A549 (cell line): ENCODE measurements around the gene C11orf58. TPM values are rescaled to one million over a fixed set of nuclear protein-coding genes. Genes with fewer than 3 reads are reported as not detected.

ENCODE experiments used
- ATAC-seq, 2 experiments: fragments of 200-7000 bp in 1 of 2; fragments of >200 bp in 1 of 2; cut with Nextera tagmentation in 1 of 2; cut with Tn5 transposase in 1 of 2; 3 replicates each; pipeline versions ENCODE4 v1.8.0 to v1.9.1; 2018 to 2020; ENCODE audit warnings: mild to moderate bottlenecking in 1 of 2, moderate library complexity in 1 of 2
- CTCF ChIA-PET: fragments of 300-600 bp; sonication (Branson Sonifier 250); formaldehyde crosslinking; extraction: SDS; loops from one replicate; lab custom pipeline; 2021; ENCODE audit warnings: antibody characterized with exemption, inconsistent platforms; lab: Yijun Ruan, JAX
- POLR2A ChIA-PET: fragments of 350-600 bp; formaldehyde crosslinking; extraction: SDS; loops from one replicate; lab custom pipeline; 2021; ENCODE audit warnings: antibody characterized with exemption, inconsistent platforms; lab: Yijun Ruan, JAX
- DNase-seq, 2 experiments: peaks; one replicate each; pipeline versions ENCODE4 v3.0.0 to v3.0.0-alpha.2; 2011 to 2016; ENCODE audit warnings: low read depth in 1 of 2, low spot score in 1 of 2
- FAIRE-seq: peaks from 2 replicates; lab custom pipeline; 2011; peaks lifted over from hg19 to GRCh38; lab: Jason Lieb, UNC
- H3K27ac ChIP-seq, 2 experiments: fragments of >200 bp; sonication (Bioruptor Twin); formaldehyde crosslinking; 3 replicates each; pipeline ENCODE4 v1.5.1; 2016 to 2017
- H3K4me1 ChIP-seq: fragments of >200 bp; sonication (Bioruptor Twin); formaldehyde crosslinking; 3 replicates; pipeline ENCODE4 v1.6.1; 2016
- H3K4me2 ChIP-seq: fragments of >200 bp; sonication (Bioruptor Twin); formaldehyde crosslinking; 3 replicates; pipeline ENCODE4 v1.6.1; 2016
- H3K4me3 ChIP-seq: fragments of >200 bp; sonication (Bioruptor Twin); formaldehyde crosslinking; 3 replicates; pipeline ENCODE4 v1.5.1; 2016
- H3K9me3 ChIP-seq: fragments of >200 bp; sonication (Bioruptor Twin); formaldehyde crosslinking; 3 replicates; pipeline ENCODE4 v1.6.1; 2016
- BHLHE40 ChIP-seq: IDR thresholded peaks from 2 replicates; pipeline ENCODE4 v1.6.1; 2012; ENCODE audit warnings: low read depth, low read length, inconsistent platforms
- CTCF ChIP-seq: fragments of >200 bp; sonication (Bioruptor Twin); formaldehyde crosslinking; IDR thresholded peaks from 3 replicates; pipeline ENCODE4 v1.5.1; 2016
- GATA3 ChIP-seq: IDR thresholded peaks from 2 replicates; pipeline ENCODE4 v1.6.1; 2012; ENCODE audit warnings: borderline replicate concordance
- JUN ChIP-seq, 2 experiments: fragments of >200 bp; sonication (Bioruptor Twin); formaldehyde crosslinking; IDR thresholded peaks; 2 replicates in 1 of 2; 3 replicates in 1 of 2; pipeline ENCODE4 v1.6.1; 2016 to 2017
- KDM1A ChIP-seq: fragments of 200-600 bp; sonication (generic); IDR thresholded peaks from 2 replicates; pipeline ENCODE4 v1.6.1; 2016; ENCODE audit warnings: low read depth, mild to moderate bottlenecking
- KDM5A ChIP-seq: fragments of 200-600 bp; sonication (generic); IDR thresholded peaks from 2 replicates; pipeline ENCODE4 v1.6.1; 2016; ENCODE audit warnings: antibody characterized with exemption, mild to moderate bottlenecking
- MAFK ChIP-seq: fragments of 450-650 bp; IDR thresholded peaks from 2 replicates; pipeline ENCODE4 v1.6.1; 2014; ENCODE audit not compliant: partially characterized antibody
- REST ChIP-seq: fragments of 200-600 bp; sonication (generic); IDR thresholded peaks from 2 replicates; pipeline ENCODE4 v1.6.1; 2016; ENCODE audit warnings: antibody characterized with exemption, mild to moderate bottlenecking, moderate library complexity
- SMC3 ChIP-seq: fragments of >200 bp; sonication (Bioruptor Twin); formaldehyde crosslinking; IDR thresholded peaks from 3 replicates; pipeline ENCODE4 v1.6.1; 2018; ENCODE audit warnings: inconsistent platforms
- WGBS: methylation state at CpG from one replicate; pipeline ENCODE4 v1.1.6; 2017; ENCODE audit errors: missing lambda C conversion rate; 5-methylcytosine and 5-hydroxymethylcytosine counted together
- polyA plus RNA-seq, 4 experiments: library from polyadenylated mRNA; depleted of rRNA in 3 of 4; stranded (reverse); fragments of >200 nt; fragmentation: RNase III in 1 of 4; extraction: RNeasy Plus Mini Kit Qiagen cat#74134 plus additional on column Dnase treatment in 1 of 4; gene quantifications; 2 replicates in 3 of 4; 3 replicates in 1 of 4; pipeline ENCODE4 v1.2.3, GENCODE V29; 2011 to 2017
- TF ChIP-seq, protein P1 (sequence below): fragments of 450-650 bp; IDR thresholded peaks from 2 replicates; pipeline ENCODE4 v1.6.1; 2014; ENCODE audit warnings: antibody characterized with exemption
- TF ChIP-seq, protein P2 (sequence below): fragments of 150-350 bp; IDR thresholded peaks from 2 replicates; pipeline ENCODE4 v1.6.1; 2014; ENCODE audit warnings: low read depth, mild to moderate bottlenecking, low read length

The C11orf58 gene
- polyA plus RNA-seq, 2 of the 4 experiments (the other 2 are of a cell fraction), result 342 to 467 TPM

DNA sequence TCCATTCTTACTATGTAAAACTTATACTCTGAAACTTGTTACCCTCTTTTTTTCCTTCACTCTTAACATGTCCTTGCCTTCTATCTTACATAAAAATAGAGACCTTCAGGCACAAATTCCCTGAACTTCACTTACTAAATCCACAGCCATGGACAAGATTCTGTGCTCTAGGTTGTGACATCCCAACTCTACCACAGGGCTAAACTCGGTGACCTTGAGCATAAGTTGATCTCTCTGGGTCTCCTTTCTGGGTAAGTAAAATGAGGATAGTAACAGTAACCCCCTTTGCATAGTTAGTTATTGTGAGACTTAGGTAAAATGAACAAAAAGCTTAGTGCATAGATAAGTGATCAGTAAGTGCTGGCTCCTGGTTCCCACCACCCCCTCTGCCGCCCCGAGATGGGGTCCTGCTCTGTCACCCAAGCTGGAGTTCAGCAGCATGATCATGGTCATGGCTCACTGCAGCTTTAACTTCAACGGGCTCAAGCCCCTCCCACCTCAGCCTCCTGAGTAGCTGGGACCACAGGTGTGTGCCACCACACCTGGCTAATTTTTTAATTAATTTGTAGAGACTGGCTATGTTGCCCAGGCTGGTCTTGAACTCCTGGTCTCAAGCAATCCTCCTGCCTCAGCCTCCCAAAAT lies 20.1 kb downstream of the C11orf58 start:
- ChIA-PET POLR2A (no interaction called here), CTCF (no interaction called here)
- Histone ChIP-seq H3K27ac (no peak overlapping the region), H3K4me1 (no peaks in the 10 kb centered on the region), H3K9me3 (no peaks in the 10 kb centered on the region), H3K4me3 (no peak overlapping the region), H3K4me2 (no peak overlapping the region)
- WGBS, result 90% methylated on average over 4 of the region's 4 CpGs
- DNase-seq (no peak), ATAC-seq (no peak), FAIRE-seq (no peak)
- no peak for TF ChIP-seq BHLHE40
- TF ChIP-seq JUN (IDR thresholded peaks at IDR 0.05), result 0 out of 5 replicates have a peak, but pooled peaks of 1 of the 2 experiments have one; percentile 14

GRCh38 chr11:16759857-16760508 lies 21.5 kb downstream of the C11orf58 start:
- Histone ChIP-seq H3K4me1 (no peaks in the 10 kb centered on the region), H3K27ac (no peak overlapping the region), H3K9me3 (no peaks in the 10 kb centered on the region), H3K4me3 (no peak overlapping the region), H3K4me2 (no peak overlapping the region)
- no peak for ATAC-seq
- CTCF ChIA-PET, result no interaction called here
- TF ChIP-seq MAFK, result no peak
- no peak for TF ChIP-seq KDM1A
- TF ChIP-seq, protein P1, sequence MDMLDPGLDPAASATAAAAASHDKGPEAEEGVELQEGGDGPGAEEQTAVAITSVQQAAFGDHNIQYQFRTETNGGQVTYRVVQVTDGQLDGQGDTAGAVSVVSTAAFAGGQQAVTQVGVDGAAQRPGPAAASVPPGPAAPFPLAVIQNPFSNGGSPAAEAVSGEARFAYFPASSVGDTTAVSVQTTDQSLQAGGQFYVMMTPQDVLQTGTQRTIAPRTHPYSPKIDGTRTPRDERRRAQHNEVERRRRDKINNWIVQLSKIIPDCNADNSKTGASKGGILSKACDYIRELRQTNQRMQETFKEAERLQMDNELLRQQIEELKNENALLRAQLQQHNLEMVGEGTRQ, result no peak
- TF ChIP-seq SMC3, result no peak
- POLR2A ChIA-PET, result interaction anchor here (1.5 kb wide), 1 partner anchor 22 kb away, joined by 3 read pairs; the partner anchor contains the start of gene C11orf58
- no peak for FAIRE-seq
- no peak for DNase-seq
- 89% methylated on average over 8 of the region's 8 CpGs for WGBS

- CTCF ChIA-PET, result no interaction called here
- Histone ChIP-seq H3K4me1 (no peaks in the 10 kb centered on the region), H3K9me3 (no peaks in the 10 kb centered on the region), H3K27ac (no peak overlapping the region), H3K4me3 (no peak overlapping the region), H3K4me2 (no peak overlapping the region)
- 95% methylated on average over 1 of the region's 1 CpG for WGBS
- no peak for TF ChIP-seq SMC3
- TF ChIP-seq REST, result no peak
- no peak for TF ChIP-seq JUN (IDR thresholded peaks at IDR 0.05)
- no peak for TF ChIP-seq CTCF
- TF ChIP-seq GATA3, result no peak
- no peak for TF ChIP-seq KDM5A
- TF ChIP-seq, protein P2, sequence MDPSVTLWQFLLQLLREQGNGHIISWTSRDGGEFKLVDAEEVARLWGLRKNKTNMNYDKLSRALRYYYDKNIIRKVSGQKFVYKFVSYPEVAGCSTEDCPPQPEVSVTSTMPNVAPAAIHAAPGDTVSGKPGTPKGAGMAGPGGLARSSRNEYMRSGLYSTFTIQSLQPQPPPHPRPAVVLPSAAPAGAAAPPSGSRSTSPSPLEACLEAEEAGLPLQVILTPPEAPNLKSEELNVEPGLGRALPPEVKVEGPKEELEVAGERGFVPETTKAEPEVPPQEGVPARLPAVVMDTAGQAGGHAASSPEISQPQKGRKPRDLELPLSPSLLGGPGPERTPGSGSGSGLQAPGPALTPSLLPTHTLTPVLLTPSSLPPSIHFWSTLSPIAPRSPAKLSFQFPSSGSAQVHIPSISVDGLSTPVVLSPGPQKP, result no peak
- FAIRE-seq (no peak), DNase-seq (no peak), ATAC-seq (no peak)
- POLR2A ChIA-PET, result no interaction called here
These were observed 25.3 kb downstream of the C11orf58 start for GRCh38 chr11:16763746-16764145.
